ENCODE data around the gene METTL16. TPM values are rescaled to one million over a fixed set of nuclear protein-coding genes. Genes with fewer than 3 reads are reported as not detected.
"Not testable (repeated sequence)": the region's sequence is repeated elsewhere in the genome, so short reads cannot be mapped to it uniquely, and the experiment has no call there.

Gene METTL16
- total RNA-seq, 1 donor from 2014 or later: 32.5 TPM

GRCh38 chr17:2452216-2452750 is 59.4 kb downstream of the METTL16 start:
- intact Hi-C loops (cut with micrococcal nuclease): no loop called here

DNA sequence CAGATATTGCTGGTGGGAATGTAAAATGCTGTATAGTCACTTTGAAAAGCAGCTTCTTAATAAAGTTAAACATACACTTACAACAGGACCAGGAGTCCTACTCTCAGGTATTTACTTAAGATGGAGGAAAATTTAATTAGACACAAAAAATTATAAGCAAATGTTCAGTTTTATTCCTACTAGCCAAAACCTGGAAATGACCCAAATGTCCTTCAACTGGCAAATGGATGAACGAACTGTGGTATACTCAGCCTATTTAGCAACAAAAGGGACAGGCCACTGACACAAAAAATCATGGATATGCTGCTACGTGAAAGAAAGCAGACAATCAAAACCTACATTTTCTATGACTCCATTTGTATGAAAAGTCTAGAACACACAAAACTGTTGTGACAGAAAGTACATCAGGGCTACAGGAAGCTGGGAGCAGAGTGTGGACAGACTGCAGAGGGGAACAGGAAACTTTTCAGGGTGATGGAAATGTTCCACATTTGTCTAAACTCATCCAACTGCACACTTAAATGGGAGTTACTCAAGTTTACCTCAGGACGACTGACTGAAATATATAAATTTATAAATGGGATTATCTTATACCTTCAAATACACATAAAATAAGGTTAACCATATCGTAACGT is 61.6 kb downstream of the METTL16 start:
- intact Hi-C loops (cut with micrococcal nuclease): no loop called here

- intact Hi-C loops (cut with micrococcal nuclease): no loop called here
These were observed 62.2 kb downstream of the METTL16 start for GRCh38 chr17:2449486-2449885.

GRCh38 chr17:2447479-2447878 is 64.2 kb downstream of the METTL16 start:
- intact Hi-C loops (cut with micrococcal nuclease): not testable (repeated sequence)

DNA sequence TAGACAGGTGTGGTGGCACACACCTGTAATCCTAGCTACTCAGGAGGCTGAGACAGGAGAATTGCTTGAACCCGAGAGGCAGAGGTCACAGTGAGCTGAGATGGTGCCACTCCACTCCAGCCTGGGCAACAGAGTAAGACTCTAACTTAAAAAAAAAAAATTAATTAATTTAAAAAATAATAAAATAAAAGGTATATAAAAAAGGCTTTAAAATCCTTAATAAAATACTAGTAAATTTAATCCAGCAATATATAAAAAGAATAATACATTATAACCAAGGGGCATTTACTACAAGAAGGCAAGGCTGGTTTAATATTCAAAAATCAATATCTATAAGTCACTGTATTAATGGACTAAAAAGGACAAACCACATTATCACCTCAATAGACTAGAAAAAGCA is 66.0 kb downstream of the METTL16 start:
- intact Hi-C loops (cut with micrococcal nuclease): no loop called here

- intact Hi-C loops (cut with micrococcal nuclease): no loop called here
These were observed 67.3 kb downstream of the METTL16 start for GRCh38 chr17:2444382-2444781.

DNA sequence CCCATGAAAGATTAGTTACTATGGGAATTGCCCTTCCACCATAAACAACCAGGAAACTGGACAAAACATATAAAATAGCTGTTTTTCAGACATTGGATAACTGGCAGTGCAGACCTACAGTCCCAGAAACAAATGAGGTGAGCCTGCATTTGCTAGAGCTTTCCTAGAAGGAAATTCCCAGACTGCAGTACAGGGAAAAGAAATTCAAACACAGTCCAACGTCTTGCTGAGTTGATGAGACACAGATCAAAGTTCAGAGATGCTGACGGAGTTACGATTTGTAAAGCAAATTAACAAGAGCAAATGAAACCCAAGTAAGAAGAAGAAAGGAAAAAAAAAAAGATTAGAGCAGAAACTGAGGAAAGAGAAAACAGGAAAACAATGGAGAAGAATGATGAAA is 69.5 kb downstream of the METTL16 start:
- intact Hi-C loops (cut with micrococcal nuclease): no loop called here

DNA sequence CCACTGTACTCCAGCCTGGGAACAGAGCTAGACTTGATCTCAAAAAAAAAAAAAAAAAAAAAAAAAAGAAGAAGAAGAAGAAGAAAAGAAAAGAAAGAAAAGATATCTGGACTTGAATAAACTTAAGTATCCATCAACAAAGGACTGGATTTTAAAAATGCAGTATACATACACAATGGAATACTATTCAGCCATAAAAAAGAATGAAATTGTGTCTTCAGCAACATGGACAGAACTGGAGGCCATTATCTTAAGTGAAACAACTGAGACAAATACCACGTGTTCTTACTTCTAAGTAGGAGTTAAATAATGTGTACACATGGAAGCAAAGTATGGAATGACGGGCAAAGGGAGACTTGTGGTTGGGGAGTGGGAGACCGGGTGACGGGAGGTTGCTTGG is 70.8 kb downstream of the METTL16 start:
- intact Hi-C loops (cut with micrococcal nuclease): no loop called here

DNA sequence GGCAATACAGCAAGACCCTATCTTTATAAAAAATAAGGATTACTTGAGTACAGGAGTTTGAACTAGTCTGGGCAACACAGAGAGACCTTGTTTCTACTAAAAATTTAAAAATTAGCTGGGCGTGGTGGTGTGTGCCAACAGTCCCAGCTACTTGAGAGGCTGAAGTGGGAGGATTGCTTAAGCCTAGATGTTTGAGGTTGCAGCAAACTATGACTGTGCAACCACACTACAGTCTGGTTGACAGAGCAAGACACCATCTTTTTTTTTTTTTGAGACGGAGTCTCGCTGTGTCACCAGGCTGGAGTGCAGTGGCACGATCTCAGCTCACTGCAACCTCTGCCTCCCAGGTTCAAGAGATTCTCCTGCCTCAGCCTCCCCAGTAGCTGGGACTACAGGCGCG is 71.7 kb downstream of the METTL16 start:
- intact Hi-C loops (cut with micrococcal nuclease): not testable (repeated sequence)

GRCh38 chr17:2438823-2439222 is 72.9 kb downstream of the METTL16 start:
- intact Hi-C loops (cut with micrococcal nuclease): no loop called here

- intact Hi-C loops (cut with micrococcal nuclease): no loop called here
These were observed 75.3 kb downstream of the METTL16 start for GRCh38 chr17:2436316-2436905.

DNA sequence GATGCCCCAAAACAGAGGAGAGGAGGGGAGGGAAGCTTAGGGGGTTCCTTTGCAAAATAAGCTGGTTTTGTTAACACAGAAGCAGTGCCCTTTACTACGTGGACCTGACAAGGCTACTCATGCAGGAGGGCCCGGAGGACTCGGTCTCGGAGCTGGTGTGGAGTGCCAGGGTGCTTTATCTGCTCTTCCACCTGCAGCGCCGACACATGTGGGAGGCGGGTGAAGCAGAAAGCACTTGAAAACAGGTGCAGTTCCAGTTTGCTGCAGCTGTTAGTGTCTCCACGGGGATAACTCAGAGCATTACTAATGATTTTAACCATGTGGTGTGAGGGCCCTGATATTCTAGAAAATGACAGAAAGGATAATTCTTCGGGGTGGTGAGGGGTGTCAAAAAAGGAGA is 75.8 kb downstream of the METTL16 start:
- intact Hi-C loops (cut with micrococcal nuclease): no loop called here

DNA sequence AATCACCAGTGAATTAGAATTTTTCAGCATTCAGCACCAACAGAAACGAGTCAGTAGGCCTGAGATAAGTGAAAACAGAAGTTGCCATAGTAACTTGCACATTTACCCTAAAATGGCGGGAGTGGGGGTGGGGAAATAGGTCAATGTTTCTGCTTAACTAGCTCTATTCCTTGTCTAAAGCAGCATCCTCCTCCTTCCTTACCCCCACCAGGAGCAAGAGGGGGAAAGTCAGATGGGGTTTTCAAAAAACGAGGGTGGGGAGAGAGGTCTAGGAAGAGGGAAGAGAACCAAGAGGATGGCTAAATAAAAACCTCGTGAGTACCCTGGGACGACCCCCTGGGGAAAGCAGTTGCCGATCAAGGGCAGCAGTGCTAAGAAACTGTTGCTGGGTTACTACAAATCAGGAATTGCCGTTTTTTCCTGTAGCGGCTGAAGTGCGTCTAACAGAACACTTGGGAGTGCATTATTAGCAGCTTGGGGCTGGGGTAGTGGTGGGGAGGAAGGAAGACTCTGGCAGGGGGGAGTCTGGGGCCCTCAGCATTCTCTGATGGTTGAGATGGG is 76.4 kb downstream of the METTL16 start:
- intact Hi-C loops (cut with micrococcal nuclease): no loop called here

DNA sequence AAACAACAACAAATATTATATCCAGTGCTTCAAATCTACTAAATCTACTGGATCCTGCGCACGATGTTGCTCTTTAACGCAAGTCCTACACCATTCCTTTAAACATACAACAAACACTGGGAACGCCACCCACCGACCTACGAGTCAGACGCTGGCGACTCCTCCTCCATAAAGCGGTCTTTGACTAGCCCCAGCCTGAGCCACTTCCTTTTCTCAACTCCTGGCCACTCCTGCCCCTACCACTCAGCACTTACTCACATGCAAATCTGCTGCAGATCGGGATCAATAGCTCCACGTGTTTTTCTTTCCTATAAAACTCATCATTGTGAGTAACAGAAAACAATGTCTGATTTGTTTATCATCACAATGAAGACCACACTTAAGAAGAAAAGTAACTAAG is 78.0 kb downstream of the METTL16 start:
- intact Hi-C loops (cut with micrococcal nuclease): no loop called here

DNA sequence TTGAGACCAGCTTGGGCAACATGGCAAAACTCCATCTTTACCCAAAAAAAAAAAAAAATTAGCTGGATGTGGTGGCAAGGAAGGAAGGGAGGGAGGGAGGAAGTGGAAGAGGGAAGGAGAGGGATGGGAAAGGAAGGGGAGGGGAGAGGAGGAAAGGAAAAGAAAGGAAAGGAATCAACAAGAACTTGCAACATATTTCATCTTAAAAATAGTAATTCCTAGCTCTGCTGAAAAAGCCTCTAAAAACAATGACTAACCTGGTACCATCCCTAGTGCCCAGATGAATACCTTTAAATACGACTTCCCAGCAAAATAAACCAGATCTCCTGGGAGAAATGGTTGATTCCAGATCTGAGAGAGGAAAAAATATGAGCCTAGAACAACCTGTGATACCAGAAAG is 83.8 kb downstream of the METTL16 start:
- intact Hi-C loops (cut with micrococcal nuclease): no loop called here

DNA sequence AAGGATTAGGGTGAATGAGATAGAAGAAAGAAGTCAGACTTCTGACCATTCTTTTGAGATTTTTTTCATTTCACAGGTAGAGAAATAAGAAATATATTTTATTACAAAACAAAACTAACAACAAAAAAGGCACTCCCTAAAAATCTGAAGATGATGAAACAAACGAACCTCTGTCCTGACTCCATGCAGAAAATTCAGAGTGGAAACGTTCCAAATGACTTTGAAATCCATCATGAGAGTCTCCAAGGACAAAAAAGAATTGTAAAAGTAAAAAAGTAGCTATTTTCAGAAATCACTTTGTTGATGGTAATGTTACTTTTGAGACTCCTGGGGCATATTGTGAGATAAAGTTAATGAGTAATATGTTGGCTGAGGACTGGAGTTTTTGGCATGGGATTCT is 84.5 kb downstream of the METTL16 start:
- intact Hi-C loops (cut with micrococcal nuclease): no loop called here

DNA sequence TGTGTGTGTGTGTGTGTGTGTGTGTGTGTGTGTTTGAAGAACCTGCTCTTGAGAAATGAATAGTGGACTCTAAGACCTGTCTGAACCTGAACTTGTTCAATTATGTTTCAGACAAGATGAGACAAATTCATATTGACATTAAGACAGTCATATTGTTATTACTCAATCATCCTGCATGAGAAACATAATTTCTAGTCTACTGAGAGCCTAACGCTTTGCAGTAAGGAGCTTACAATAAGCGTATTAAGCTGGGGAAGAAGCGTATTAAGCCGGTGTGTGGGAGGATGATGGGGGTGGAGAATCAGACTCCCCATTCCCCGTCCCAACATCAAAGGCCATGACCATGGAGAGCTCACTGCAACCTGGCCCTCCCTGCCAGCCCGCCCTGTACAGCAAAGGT is 88.4 kb downstream of the METTL16 start:
- intact Hi-C loops (cut with micrococcal nuclease): no loop called here

GRCh38 chr17:2421315-2422147 is 90.2 kb downstream of the METTL16 start:
- intact Hi-C loops (cut with micrococcal nuclease): no loop called here

GRCh38 chr17:2420176-2420575 is 91.5 kb downstream of the METTL16 start:
- intact Hi-C loops (cut with micrococcal nuclease): no loop called here

GRCh38 chr17:2419486-2419885 is 92.2 kb downstream of the METTL16 start:
- intact Hi-C loops (cut with micrococcal nuclease): no loop called here

GRCh38 chr17:2418572-2418971 is 93.1 kb downstream of the METTL16 start:
- intact Hi-C loops (cut with micrococcal nuclease): no loop called here
